Esophagus muscularis mucosa (tissue), 4 donors: ENCODE results near the gene IL17C.

ENCODE experiments used
- CTCF ChIP-seq, 3 experiments: fragments of 200-600 bp in 2 of 3; fragments of 450-650 bp in 1 of 3; sonication (generic) in 2 of 3; IDR thresholded peaks; one replicate each; pipeline ENCODE4 v1.5.1; 2017 to 2019; ENCODE audit warnings: antibody characterized with exemption in 3 of 3, mild to moderate bottlenecking in 2 of 3, moderate library complexity in 1 of 3
- EP300 ChIP-seq: sonication (generic); formaldehyde crosslinking; IDR thresholded peaks from one replicate; pipeline ENCODE4 v1.6.1; 2017; ENCODE audit warnings: antibody characterized with exemption
- POLR2A ChIP-seq: fragments of 450-650 bp; IDR thresholded peaks from one replicate; pipeline ENCODE4 v1.6.1; 2017; ENCODE audit warnings: antibody characterized with exemption, moderate library complexity, mild to moderate bottlenecking, low read depth
- POLR2AphosphoS5 ChIP-seq, 2 donors: sonication (generic); formaldehyde crosslinking; IDR thresholded peaks; one replicate each; pipeline ENCODE4 v1.6.1; 2017; ENCODE audit warnings: antibody characterized with exemption in 2 of 2

GRCh38 chr16:88593489-88593888, 44.9 kb upstream of the IL17C start:
- TF ChIP-seq POLR2A (no peak), POLR2AphosphoS5 (IDR thresholded peaks at IDR 0.05) (no peak), CTCF (IDR thresholded peaks at IDR 0.05) (no peak), EP300 (no peak)
